ENCODE data around the gene SKA2.
"Not testable (repeated sequence)": the region's sequence is repeated elsewhere in the genome, so short reads cannot be mapped to it uniquely, and the experiment has no call there.

SKA2 gene, protein sequence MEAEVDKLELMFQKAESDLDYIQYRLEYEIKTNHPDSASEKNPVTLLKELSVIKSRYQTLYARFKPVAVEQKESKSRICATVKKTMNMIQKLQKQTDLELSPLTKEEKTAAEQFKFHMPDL

DNA sequence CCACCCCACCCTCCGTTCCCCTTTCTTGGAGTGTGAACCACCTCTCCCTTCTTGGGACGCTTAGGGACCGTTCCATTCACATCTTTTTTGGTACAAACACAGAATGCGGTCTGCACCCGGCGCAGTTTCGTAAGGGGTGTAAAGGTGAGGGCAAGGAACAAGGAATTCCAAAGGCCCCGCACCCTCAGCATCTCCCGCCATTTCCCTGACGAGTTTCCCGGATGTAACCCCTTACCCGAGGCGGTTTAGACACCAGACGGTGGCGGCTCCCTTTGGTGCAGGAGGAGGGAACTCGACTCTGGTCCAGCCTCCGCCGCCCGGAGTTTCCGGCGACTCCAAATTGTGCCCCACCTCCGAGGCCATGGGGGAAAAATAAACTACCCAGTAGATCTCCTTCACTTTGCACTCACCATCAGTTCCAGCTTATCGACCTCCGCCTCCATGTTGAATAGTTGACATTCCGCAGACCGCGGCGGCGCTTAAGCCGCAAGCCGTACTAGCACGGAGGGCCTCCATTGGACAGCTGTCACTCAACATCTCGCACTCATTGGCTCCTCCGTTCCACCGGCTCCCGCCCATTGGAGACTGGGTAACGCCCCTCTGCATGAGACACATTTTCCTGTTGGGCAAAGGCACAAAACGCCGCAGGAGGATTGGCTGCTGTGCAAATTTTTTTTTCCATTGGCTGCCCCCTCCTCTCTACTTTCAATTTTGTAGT lies at the start of gene SKA2:
SKA2 (minus strand) TSS at position 466 of the 718 bp plus-strand sequence; CDS start at position 443, 23 bp downstream.
- H3K9me3 ChIP-seq (ENCODE audit: control insufficient read depth, insufficient read depth, low read length) = no peaks in the 10 kb centered on the region
- no CpG with 5 or more reads among the region's 39 CpGs for WGBS (ENCODE audit: insufficient coverage, insufficient read length)
- no peaks in the 10 kb centered on the region for H3K27me3 ChIP-seq (ENCODE audit: control insufficient read depth, insufficient read depth, low read length)
- H3K27ac ChIP-seq (ENCODE audit: low read length) = no peak within 1 kb of the TSS
- H3K4me1 ChIP-seq (ENCODE audit: control insufficient read depth, insufficient read depth, low read length) = no peaks in the 10 kb centered on the region
- H3K36me3 ChIP-seq (ENCODE audit: control insufficient read depth, insufficient read depth, low read length) = no peaks in the 10 kb centered on the region
- DNase-seq (ENCODE audit: low read depth, low spot score) = peak; percentile 98
- H3K4me3 ChIP-seq (ENCODE audit: low read length) = peak within 1 kb of the TSS; percentile 89

DNA sequence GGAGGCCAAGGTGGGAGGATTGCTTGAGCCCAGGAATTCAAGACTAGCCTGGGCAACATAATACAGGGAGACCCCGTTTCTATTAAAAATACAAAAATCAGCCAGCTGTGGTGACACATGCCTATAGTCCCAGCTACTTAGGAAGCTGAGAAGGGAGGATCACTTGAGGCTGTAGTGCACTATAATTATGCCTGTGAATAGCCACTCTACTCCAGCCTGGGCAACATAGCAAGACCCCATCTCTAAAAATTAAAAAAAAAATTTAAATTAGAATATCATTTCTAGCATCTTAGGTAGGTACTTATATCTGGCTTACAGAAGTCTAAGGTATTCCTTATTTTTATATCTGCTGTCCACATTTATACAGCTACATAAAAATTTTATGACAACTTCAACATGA lies 47.3 kb upstream of the SKA2 start:
- H3K4me1 ChIP-seq (ENCODE audit: control insufficient read depth, insufficient read depth, low read length) = no peaks in the 10 kb centered on the region
- peaks cover 16% of the 10 kb centered on the region; the same call in 1 of the 2 replicates for H3K36me3 ChIP-seq (ENCODE audit: control insufficient read depth, insufficient read depth, low read length)
- no peak overlapping the region for H3K4me3 ChIP-seq (ENCODE audit: low read length)
- no peaks in the 10 kb centered on the region for H3K27me3 ChIP-seq (ENCODE audit: control insufficient read depth, insufficient read depth, low read length)
- DNase-seq (ENCODE audit: low read depth, low spot score) = no peak
- H3K27ac ChIP-seq (ENCODE audit: low read length) = no peak overlapping the region
- WGBS (ENCODE audit: insufficient coverage, insufficient read length) = no CpG with 5 or more reads among the region's 1 CpG
- no peaks in the 10 kb centered on the region for H3K9me3 ChIP-seq (ENCODE audit: control insufficient read depth, insufficient read depth, low read length)

DNA sequence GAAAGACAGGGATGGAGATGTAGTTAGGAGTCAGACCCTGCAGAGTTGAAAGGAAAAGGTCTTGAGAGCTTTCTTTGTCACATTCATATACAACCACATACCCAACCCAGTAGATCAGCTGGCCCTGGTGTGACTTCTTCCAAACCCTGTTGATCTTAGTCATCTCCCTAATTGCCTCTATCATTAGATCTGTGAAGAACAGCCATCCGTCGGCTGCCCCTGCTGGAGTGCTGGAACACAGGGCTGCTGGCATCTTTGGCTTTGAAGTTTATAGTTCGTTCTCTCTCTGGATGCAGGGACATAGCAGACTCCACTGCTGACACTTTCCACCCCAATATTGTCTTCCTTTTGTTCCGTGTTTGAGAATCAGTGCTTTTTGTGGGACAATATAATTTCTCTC lies 44.4 kb upstream of the SKA2 start:
- Histone ChIP-seq H3K4me3 (ENCODE audit: low read length) (no peak overlapping the region), H3K27ac (ENCODE audit: low read length) (no peak overlapping the region), H3K27me3 (ENCODE audit: control insufficient read depth, insufficient read depth, low read length) (no peaks in the 10 kb centered on the region), H3K4me1 (ENCODE audit: control insufficient read depth, insufficient read depth, low read length) (no peaks in the 10 kb centered on the region), H3K9me3 (ENCODE audit: control insufficient read depth, insufficient read depth, low read length) (no peaks in the 10 kb centered on the region), H3K36me3 (ENCODE audit: control insufficient read depth, insufficient read depth, low read length) (peaks cover 18% of the 10 kb centered on the region; the same call in 1 of the 2 replicates)
- no CpG with 5 or more reads among the region's 4 CpGs for WGBS (ENCODE audit: insufficient coverage, insufficient read length)
- DNase-seq (ENCODE audit: low read depth, low spot score) = no peak

DNA sequence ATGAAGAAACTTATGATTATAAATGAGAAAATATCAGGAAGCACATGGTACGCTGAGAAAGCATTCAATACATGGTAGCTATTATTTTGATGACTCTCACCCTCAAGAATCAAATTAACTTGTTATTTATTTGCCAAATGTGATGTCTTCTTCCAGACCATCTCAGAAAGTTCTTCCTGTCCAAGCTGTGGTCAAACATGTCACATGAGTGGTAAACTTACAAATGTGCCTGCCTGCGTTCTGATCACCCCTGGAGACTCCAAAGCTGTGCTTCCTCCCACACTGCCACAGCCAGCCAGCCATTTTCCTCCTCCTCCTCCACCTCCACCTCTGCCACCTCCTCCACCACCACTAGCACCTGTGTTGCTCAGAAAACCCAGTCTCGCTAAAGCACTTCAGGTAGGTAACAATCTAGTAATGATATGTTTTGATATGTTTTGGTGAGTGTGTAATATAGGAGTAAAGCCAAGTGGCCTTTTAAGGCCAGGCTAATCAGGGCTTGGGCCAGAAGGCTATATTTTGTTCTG lies 38.4 kb upstream of the SKA2 start:
- H3K36me3 ChIP-seq (ENCODE audit: control insufficient read depth, insufficient read depth, low read length) = peaks cover 14% of the 10 kb centered on the region; the same call in 1 of the 2 replicates
- H3K27ac ChIP-seq (ENCODE audit: low read length) = no peak overlapping the region
- no peaks in the 10 kb centered on the region for H3K4me1 ChIP-seq (ENCODE audit: control insufficient read depth, insufficient read depth, low read length)
- no peak for DNase-seq (ENCODE audit: low read depth, low spot score)
- no peak overlapping the region for H3K4me3 ChIP-seq (ENCODE audit: low read length)
- no peaks in the 10 kb centered on the region for H3K27me3 ChIP-seq (ENCODE audit: control insufficient read depth, insufficient read depth, low read length)
- no CpG with 5 or more reads among the region's 3 CpGs for WGBS (ENCODE audit: insufficient coverage, insufficient read length)
- H3K9me3 ChIP-seq (ENCODE audit: control insufficient read depth, insufficient read depth, low read length) = no peaks in the 10 kb centered on the region

DNA sequence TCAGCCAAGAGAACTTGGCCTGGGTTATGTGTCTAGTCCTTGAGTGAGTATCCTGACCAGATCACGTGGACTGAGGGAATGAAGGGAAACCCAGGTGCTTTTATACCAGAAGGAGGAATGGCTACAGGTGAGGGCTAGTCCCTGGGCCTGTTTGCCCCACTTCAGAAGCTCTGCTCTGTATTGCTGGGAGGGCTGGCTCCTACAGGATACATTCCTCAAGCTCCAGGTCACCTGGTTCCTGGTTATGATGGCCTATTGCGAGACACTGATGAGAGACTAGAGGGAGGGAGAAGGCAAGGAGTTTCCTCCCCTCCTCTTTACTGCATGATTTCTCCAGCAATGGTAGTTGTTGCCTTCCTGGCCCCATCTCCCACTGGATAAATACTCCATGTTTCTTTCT lies 35.8 kb upstream of the SKA2 start:
- DNase-seq (ENCODE audit: low read depth, low spot score) = no peak

DNA sequence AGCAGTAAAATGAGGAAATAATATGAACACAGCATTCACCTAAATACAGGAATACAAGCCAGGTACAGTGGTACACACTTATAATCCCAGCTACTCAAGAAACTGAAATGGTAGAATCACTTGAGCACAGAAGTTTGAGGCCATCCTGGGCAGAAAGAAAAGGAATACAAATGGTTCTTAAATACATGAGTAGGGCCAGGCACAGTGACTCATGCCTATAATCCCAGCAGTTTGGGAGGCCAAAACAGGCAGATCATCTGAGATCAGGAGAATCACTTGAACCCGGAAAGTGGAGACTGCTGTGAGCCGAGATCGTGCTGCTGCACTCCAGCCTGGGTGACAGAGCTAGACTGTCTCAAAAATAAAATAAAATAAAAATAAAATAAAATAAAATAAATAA lies 31.9 kb upstream of the SKA2 start:
- Histone ChIP-seq H3K9me3 (ENCODE audit: control insufficient read depth, insufficient read depth, low read length) (no peaks in the 10 kb centered on the region), H3K27me3 (ENCODE audit: control insufficient read depth, insufficient read depth, low read length) (no peaks in the 10 kb centered on the region), H3K27ac (ENCODE audit: low read length) (no peak overlapping the region), H3K4me3 (ENCODE audit: low read length) (no peak overlapping the region), H3K4me1 (ENCODE audit: control insufficient read depth, insufficient read depth, low read length) (no peaks in the 10 kb centered on the region), H3K36me3 (ENCODE audit: control insufficient read depth, insufficient read depth, low read length) (peaks cover 3% of the 10 kb centered on the region; the same call in 1 of the 2 replicates)
- no CpG with 5 or more reads among the region's 3 CpGs for whole genome bisulfite sequencing (ENCODE audit: insufficient coverage, insufficient read length)
- DNase-seq (ENCODE audit: low read depth, low spot score) = no peak

More for the DNA sequence above, 35.8 kb upstream of the SKA2 start:
- no peaks in the 10 kb centered on the region for H3K4me1 ChIP-seq (ENCODE audit: control insufficient read depth, insufficient read depth, low read length)
- no peaks in the 10 kb centered on the region for H3K9me3 ChIP-seq (ENCODE audit: control insufficient read depth, insufficient read depth, low read length)
- no peaks in the 10 kb centered on the region for H3K27me3 ChIP-seq (ENCODE audit: control insufficient read depth, insufficient read depth, low read length)
- no CpG with 5 or more reads among the region's 2 CpGs for WGBS (ENCODE audit: insufficient coverage, insufficient read length)
- H3K36me3 ChIP-seq (ENCODE audit: control insufficient read depth, insufficient read depth, low read length) = peaks cover 9% of the 10 kb centered on the region; the same call in 1 of the 2 replicates
- no peak overlapping the region for H3K27ac ChIP-seq (ENCODE audit: low read length)
- H3K4me3 ChIP-seq (ENCODE audit: low read length) = no peak overlapping the region

DNA sequence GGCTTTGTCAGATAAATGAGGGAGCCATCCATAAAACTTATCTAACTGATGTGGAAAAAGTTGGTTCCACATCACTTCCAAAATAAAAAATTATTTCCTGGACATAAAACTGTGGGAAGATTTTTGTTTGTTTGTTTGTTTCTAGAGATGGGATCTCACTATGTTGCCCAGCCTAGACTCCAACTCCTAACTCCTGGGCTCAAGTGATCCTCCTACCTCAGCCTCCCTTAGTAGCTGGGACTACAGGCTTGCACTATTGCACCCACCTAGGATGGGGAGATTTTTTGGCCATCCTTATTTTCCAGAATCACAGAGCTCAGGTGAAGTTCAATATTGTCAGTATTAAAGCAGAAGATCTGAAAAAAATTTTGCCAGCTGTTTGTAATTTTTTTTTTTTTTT lies 31.0 kb upstream of the SKA2 start:
- no peaks in the 10 kb centered on the region for H3K4me1 ChIP-seq (ENCODE audit: control insufficient read depth, insufficient read depth, low read length)
- no peaks in the 10 kb centered on the region for H3K27me3 ChIP-seq (ENCODE audit: control insufficient read depth, insufficient read depth, low read length)
- H3K36me3 ChIP-seq (ENCODE audit: control insufficient read depth, insufficient read depth, low read length) = peaks cover 3% of the 10 kb centered on the region; the same call in 1 of the 2 replicates
- no peak overlapping the region for H3K4me3 ChIP-seq (ENCODE audit: low read length)
- no peak overlapping the region for H3K27ac ChIP-seq (ENCODE audit: low read length)
- DNase-seq (ENCODE audit: low read depth, low spot score) = no peak
- no peaks in the 10 kb centered on the region for H3K9me3 ChIP-seq (ENCODE audit: control insufficient read depth, insufficient read depth, low read length)

DNA sequence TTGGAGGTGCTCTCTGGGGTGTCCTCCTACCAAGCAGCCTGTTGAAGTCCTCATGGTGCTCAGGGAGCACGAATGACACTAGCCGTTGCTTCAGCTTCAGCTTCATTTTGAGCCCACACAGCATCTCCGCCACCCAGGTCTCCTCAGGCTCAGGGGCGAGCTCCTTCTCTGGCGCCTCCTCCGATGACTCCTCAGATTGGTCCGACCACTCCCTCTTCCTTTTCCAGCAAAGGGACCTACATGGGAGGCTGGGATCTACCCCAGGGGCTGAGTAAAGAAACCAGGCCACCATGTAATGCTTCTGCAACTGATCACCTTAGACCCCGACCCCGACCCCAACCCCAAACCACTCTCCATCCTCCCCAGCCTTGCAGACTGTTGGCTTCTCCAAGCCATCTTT lies 26.5 kb upstream of the SKA2 start:
- Histone ChIP-seq H3K9me3 (ENCODE audit: control insufficient read depth, insufficient read depth, low read length) (no peaks in the 10 kb centered on the region), H3K36me3 (ENCODE audit: control insufficient read depth, insufficient read depth, low read length) (peaks cover 3% of the 10 kb centered on the region; the same call in 1 of the 2 replicates), H3K4me1 (ENCODE audit: control insufficient read depth, insufficient read depth, low read length) (no peaks in the 10 kb centered on the region), H3K27ac (ENCODE audit: low read length) (no peak overlapping the region), H3K27me3 (ENCODE audit: control insufficient read depth, insufficient read depth, low read length) (no peaks in the 10 kb centered on the region), H3K4me3 (ENCODE audit: low read length) (no peak overlapping the region)
- DNase-seq (ENCODE audit: low read depth, low spot score) = no peak
- WGBS (ENCODE audit: insufficient coverage, insufficient read length) = no CpG with 5 or more reads among the region's 9 CpGs

DNA sequence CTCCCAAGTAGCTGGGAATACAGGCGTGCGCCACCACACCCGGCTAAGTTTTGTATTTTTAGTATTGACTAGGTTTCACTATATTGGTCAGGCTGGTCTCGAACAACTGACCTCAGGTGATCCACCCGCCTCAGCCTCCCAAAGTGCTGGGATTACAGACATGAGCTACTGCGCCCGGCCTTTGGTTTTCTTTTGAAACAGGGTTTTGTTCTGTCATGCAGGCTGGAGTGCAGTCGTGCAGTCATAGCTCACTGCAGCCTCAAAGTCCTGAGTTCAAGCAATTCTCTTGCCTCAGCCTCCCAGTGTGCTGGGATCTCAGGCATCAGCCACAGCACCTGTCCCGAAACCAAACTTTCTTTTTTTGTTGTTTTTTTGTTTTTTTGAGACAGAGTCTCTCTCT lies 25.6 kb upstream of the SKA2 start:
- H3K4me1 ChIP-seq (ENCODE audit: control insufficient read depth, insufficient read depth, low read length) = no peaks in the 10 kb centered on the region
- no peaks in the 10 kb centered on the region for H3K9me3 ChIP-seq (ENCODE audit: control insufficient read depth, insufficient read depth, low read length)
- no peak overlapping the region for H3K4me3 ChIP-seq (ENCODE audit: low read length)
- H3K27me3 ChIP-seq (ENCODE audit: control insufficient read depth, insufficient read depth, low read length) = no peaks in the 10 kb centered on the region
- H3K36me3 ChIP-seq (ENCODE audit: control insufficient read depth, insufficient read depth, low read length) = peaks cover 3% of the 10 kb centered on the region; the same call in 1 of the 2 replicates
- WGBS (ENCODE audit: insufficient coverage, insufficient read length) = no CpG with 5 or more reads among the region's 9 CpGs
- no peak for DNase-seq (ENCODE audit: low read depth, low spot score)
- H3K27ac ChIP-seq (ENCODE audit: low read length) = no peak overlapping the region

DNA sequence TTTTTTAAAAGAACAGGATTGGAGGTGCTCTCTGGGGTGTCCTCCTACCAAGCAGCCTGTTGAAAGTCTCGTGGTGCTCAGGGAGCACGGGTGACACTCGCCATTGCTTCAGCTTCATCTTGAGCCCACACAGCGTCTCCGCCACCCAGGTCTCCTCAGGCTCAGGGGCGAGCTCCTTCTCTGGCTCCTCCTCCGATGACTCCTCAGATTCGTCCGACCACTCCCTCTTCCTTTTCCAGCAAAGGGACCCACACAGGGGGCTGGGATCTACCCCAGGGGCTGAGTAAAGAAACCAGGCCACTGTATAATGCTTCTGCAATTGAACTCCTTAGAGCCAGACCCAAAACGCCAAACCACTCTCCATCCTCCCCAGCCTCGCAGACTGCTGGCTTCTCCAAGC lies 24.6 kb upstream of the SKA2 start:
- not testable (repeated sequence) for H3K36me3 ChIP-seq (ENCODE audit: control insufficient read depth, insufficient read depth, low read length); H3K9me3 ChIP-seq (ENCODE audit: control insufficient read depth, insufficient read depth, low read length); H3K27me3 ChIP-seq (ENCODE audit: control insufficient read depth, insufficient read depth, low read length); DNase-seq (ENCODE audit: low read depth, low spot score); H3K4me1 ChIP-seq (ENCODE audit: control insufficient read depth, insufficient read depth, low read length); H3K27ac ChIP-seq (ENCODE audit: low read length); H3K4me3 ChIP-seq (ENCODE audit: low read length)
- WGBS (ENCODE audit: insufficient coverage, insufficient read length) = no CpG with 5 or more reads among the region's 11 CpGs
